HT-29 (cell line): ENCODE data around the gene NEBL. TPM values are rescaled to one million over a fixed set of nuclear protein-coding genes. Genes with fewer than 3 reads are reported as not detected.

Source experiments
- DNase-seq: peaks from one replicate; pipeline ENCODE4 v3.0.0-alpha.2; 2015; ENCODE audit warnings: low spot score
- total RNA-seq: library from RNA; depleted of rRNA; stranded (reverse); fragments of >200 nt; shearing (Covaris generic); gene quantifications from 2 replicates; pipeline ENCODE4 v1.2.3, GENCODE V29; 2014

The NEBL gene
- total RNA-seq, 1 experiment from 2014 or later = 2.2 TPM

DNA sequence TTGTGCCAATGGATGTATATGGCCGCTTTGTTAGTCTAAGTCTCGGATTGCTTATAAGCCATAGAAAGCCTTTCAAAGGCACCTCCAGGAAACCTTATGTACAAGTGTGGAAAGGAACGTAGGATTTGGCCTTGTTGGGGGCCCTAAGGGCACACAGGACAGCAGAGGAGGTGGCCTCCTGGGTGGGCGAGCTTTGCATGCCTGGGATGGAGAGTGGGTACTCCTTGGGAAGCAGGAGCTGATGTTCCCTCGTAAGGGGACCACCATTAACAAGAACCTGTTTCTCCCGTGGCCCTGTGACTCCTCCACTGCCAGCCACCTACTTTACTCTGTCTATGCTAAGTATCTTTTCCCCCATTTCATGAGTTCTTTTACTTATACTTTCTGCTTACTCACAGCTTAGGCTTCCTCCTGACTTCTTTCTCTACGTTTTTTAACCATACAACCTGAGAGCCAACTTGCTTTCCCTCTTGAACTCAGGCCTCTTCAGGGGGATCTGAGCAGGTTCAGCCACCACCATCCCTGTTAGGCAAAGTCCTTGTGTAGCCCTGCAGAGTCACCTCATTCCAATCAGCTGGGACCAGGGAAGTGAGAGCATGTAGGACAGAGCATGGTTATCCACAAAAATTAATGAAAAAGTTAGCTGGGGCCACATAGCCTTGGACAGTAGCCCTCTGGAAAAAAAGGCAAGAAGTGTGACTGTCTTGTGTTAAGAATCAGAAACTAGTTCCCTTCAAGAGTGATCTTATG, 118.9 kb downstream of the NEBL start:
- no peak for DNase-seq

DNA sequence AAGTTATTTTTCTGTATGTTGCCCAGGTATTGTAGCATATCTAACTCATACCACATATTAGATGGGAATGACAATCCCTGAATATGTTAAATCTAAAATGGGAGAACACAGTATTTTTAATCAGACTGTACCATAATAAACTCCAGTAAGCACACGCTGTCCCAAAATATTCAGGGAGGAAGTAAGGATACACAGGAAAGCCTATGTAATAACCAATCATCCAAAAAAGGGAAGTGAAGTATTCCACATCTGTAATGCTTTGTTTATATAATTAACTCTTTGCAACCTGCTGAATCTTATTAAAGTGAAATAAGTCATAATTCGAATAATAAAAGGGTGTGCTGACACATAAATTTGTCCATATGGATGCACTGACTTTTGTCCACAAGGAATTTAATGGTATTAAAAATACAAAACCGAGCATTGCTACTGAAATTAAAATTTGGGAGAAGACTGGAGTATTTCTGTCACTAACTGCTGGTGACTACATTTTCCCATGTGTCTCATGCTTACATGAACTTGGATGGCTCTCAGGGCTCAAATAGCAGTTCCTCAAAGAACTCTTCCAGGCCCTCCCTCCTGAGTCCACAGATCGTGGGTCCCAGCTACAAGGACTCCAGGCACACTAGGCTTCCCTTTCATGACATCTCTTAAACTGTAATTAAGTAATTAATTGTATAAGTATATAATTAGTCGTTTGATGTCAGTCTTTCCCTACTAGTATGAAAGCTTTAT, 120.6 kb downstream of the NEBL start:
- DNase-seq = no peak

DNA sequence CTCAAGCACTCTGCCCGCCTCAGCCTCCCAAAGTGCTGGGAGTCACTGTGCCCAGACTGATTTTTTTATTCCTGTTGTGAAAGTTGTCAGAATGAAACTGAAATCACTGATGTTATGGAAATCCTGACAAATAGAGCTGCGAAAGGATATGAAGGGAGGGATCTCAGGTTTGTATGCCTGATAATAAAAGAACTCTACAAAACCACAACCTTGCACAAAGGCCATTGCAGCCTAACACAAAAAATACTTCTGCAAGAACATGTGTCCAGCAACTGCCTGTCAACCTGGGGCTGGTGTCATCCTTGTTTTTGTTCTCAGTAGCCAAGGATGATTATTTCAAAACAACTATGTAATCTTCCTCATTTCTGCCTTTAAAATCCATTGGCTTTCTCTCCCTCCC, 126.1 kb downstream of the NEBL start:
- DNase-seq = no peak

DNA sequence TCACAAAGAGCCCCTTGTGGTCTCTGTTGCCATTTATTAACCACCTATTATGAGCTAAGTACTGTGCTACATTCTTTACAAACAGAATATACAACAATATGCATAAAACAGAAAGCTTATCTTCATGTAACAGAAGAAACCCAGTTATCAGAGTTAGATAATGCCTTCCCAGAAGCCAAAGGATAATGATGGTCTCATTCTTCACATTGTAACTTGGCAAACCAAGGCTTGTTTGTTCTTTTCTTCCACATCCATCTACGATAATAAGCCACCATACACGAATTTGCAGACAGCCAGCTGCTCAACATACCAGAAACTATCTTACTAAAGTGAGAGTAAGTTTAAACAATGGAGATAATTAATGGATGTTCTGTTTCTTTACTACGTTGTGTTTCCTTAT, 127.6 kb downstream of the NEBL start:
- no peak for DNase-seq

DNA sequence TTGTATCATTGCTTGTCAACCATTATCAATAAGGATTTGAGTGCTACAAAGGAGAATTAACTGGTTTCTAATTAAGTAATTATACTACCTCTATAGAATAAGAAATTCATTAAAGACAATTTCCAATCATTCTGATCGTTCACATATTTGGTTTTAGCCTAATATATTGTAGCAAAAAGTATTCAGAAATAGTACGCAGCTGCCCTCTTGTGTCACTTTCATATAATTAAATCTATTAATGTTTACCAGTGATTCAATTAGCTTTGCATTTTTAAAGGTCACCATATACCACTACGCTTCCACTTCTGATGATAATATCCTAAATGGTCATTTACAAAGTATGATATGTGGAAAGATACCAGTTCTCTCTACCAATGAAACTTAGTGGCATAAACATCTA, 128.3 kb downstream of the NEBL start:
- peak; percentile 52 for DNase-seq

DNA sequence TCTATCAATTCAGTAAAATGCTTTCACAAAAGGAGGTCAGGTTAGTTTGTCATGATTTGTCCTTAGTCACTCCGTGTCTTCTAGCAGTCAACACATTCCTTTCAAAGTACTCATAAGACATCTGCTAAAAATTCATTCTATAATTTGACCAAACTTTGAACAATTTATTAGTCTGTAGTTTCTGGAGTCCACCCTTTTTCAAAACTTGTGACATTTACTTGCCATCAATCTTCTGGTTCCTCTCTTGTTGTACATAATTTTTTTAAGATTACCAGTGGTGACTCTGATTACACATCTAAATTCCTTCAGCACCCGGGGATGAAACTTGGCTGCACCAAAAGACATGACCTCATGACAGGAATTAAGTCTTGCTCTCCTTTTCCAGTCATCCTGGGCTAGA, 130.1 kb downstream of the NEBL start:
- no peak for DNase-seq

DNA sequence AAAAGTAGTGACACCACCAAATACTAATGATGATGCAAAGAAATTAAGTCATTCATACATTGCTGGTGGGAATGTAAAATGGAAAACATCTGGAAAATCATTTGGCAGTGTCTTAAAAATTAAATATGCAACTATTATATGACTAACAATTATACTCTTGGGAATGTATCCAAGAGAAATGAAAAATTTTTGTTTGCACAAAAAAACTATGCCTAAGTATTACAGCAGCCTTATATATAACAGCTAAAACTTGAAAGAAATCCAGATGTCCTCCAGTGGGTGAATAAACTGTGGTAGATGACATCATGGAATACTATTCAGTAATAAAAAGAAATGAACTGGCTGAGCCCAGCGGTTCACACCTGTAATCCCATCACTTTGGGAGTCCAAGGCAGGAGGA, 132.0 kb downstream of the NEBL start:
- DNase-seq = no peak

DNA sequence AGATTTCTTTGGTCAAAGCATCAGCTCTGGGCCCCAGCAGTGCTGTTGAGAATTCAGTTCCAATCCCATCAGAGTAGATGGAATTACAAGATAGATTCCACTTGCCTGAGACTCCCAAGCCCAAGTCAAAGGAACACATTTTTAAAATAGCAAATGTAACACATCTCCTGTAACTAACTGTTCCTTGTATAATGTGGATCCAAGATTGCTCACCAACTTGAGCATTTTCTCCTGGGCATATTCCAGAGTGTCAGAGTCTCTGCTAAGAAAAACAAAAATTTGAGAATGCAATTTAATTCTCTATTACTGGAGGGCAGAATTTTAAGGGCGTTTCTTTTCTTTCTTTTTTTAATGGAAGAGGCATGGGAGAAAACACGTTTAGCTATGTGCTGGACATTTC, 136.7 kb downstream of the NEBL start:
- no peak for DNase-seq

DNA sequence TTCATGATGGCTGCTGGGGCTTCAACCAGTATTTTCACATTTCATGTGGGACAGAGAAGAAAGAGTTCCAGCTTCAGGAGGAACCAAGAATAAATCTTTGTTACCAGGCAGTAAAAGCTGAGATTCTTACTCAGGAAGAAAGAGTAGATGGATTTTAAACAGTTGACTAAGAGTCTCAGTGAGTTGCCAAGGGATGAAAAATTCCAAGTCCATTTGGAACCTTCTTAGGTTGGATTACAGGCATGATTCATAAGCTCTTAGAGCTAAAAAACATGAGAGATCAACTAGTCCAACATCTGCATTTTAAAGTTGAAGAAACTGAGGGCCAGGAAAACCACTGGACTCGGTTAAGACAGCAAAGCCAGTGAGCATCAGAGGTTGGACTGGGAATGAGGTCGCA, 148.6 kb downstream of the NEBL start:
- DNase-seq = no peak

DNA sequence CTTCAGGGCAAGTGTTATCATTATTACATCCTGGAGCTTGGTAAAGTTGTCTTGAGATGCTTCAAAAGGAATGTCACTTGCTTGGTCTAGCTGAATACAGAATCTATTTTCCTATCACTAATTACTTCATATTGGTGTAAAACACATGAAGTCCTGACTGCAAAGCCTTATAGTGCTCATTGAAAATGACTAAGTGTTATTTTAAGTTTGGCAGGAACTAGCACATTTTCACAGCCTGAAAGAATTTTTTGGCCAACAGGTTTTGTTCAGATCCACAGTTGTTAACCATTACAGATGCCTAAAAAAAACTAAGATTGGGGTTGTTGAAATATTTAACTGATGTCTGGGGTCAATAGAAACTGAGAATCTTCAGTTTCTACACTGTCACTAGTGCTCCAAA, 149.3 kb downstream of the NEBL start:
- no peak for DNase-seq

DNA sequence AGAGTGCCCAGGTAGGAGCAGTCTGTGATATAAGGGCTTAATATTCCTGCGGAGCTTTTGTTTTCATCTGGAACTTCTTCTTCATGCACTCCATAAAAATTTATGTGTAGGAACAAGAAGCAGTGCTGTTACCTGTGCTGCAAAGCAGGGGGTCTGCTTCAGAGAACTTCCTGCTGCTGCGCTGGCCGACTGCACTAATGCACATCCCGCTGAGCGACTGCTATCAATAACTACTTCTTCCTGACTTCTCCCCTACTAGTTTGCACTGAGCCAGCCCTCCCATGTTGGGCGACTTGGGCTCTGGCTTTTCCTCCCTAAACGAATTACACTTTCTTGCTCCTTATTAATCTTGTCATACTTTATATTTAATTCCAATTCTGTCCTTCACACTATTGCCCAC, 150.3 kb downstream of the NEBL start:
- no peak for DNase-seq

DNA sequence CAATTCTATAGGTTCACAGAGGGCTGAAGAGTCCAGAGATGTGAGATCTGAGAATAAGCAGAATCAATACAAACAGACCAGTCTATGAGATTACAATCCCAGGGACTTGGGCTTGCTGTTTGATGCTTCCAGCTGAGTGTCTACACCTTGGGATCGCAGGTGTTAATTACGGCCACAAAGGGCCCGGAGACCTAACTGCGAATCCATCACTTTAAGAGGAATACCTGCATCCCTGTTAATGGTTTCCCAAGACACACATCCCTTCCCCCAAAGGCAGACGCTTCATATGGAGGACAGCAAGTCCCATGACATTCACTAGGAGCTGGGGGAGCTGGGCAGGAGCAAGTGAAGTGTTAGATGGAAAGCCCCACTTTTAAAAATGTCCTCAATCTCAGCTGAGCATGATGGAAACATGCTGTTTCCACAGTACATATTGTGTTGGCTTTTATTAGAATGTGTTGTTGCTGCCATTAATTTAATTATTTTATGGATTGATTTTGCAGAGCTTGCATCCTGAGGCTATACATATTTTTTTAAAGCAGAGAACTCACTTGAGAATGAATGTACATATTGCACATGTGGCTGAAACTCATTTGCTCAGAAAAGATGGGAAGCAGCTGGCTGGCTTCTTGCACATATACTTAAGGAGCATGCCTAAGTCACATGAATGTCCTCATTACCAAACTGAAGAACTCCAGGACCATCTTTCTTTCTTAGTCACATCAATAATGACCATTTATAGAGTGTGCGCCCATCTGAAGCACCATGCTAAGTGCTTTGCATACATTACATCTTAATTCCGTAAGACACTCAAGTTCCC, 151.3 kb downstream of the NEBL start:
- no peak for DNase-seq

DNA sequence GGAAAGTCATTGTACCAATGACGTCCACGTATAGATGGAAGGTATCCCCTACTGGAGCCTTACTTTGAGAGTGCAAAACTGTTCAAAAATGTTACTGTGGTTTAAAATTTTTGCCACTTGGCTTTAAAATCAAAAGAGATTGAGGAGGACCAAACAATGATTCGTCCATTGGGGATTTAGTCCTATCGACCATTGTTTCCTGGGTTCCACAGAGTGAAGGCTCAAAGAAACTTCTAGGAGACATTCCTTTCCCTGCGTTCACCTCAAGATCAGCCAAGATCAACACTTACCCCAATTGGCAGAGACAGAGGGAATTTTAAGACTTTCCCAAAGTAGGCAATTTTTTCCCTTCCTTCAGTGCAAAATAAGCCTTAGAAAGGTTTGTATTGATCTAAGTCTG, 152.3 kb downstream of the NEBL start:
- DNase-seq = no peak

DNA sequence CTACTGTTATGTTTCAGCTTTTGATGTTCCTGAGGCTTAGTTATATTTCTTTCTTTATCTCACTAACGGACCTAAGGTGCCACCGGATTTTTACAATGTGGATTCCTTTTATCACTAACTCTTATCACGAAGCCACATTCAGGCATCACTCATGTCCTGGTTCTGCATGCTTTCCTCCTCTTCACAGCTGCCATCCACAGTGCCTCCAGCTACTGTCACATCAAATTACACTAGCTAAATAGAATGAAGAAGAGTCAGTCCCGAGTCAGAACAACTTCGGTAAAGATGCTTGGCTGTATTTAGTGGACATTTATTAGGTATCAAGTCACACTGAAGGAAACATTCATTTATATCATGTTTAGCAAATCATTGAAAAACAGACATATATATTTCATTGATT, 153.2 kb downstream of the NEBL start:
- no peak for DNase-seq

DNA sequence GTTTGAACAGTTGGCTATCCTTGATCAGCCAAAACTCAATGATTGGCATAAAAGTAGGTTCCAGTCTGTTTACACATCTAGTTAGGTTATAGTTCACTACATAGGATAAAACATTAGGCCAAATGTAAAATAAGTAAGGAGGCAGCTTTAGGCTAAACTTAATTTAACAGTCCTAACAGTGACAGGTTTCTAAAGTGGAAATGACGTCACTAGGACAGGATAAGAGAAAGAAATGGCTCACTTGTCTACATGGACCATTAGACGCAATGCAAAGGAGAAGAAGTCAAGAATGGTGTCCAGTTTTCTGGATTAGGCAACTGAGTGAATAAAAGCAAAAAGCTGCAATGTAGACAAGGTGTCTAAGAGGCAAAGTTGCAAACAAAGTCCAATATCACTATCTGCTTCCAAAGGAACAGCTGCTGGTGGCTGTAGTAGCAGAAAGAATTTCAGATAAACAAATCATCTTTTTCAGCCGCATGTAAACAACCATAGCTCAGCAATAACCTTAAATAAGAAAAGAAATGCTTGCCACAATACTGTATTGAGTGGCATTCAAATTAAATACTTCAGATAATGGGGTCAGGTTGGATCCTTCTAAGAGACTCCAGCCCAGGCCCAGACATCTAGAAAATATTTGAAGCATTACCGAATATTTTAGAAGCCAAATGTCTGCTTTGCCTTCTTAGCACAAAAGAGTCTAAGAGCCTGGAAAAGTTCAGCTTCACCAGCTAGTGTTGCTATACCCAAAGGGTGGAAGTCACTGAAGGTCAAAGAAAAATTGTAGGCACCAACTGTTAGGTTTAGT, 154.2 kb downstream of the NEBL start:
- DNase-seq = no peak

DNA sequence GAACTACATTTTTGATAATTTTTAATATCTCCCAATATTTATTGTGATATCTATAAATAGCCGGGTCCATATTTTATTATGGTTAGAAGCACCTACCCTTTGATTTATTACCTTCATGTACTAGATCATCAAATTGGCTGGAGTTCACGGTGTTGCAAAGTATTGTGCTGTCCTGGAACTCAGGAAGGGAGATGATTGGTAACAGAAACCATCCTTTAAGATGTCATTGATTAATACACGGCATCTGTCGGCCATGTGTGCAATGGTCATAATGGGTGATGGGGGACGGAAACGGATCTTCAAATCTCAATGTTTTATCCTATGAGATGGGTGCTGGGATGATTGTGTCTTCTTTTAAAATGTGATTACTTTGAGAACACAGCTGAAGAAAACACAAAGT, 157.0 kb downstream of the NEBL start:
- DNase-seq = no peak

DNA sequence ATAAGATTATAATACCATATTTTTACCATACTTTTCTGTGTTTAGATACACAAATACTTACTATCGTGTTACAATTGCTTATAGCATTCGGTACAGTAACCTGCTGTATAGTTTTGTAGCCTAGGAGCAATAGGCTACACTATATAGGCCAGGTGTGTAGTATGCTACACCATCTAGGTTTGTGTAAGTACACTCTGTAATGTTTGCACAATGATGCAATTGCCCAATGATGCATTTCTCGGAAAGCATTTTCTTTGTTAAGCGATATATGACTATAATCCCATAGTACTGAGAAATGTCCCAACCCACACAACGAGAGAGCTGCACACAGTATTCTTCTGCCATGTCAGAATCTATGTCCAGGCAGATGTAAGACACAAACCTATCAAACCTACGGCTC, 160.0 kb downstream of the NEBL start:
- DNase-seq = no peak
